PC-3 (cell line): ENCODE results near the gene PROSER2. TPM values are rescaled to one million over a fixed set of nuclear protein-coding genes. Genes with fewer than 3 reads are reported as not detected.

Experiments used
- ATAC-seq: fragments of 200-7000 bp; cut with Tn5 transposase; 2 replicates; pipeline ENCODE4 v1.9.1; 2020; ENCODE audit warnings: mild to moderate bottlenecking, moderate library complexity
- BruUV-seq: library from RNA; stranded (reverse); fragments of 400-500 nt; replicated peaks from 2 replicates; lab custom pipeline; 2021; lab: Mats Ljungman, UMichigan
- CTCF ChIA-PET: fragments of 300-600 bp; sonication (Branson Sonifier 250); formaldehyde crosslinking; loops from one replicate; lab custom pipeline; 2022; ENCODE audit warnings: antibody characterized with exemption; lab: Charles Lee
- POLR2A ChIA-PET: fragments of 300-600 bp; sonication (Branson Sonifier 250); formaldehyde crosslinking; loops from one replicate; lab custom pipeline; 2022; ENCODE audit warnings: antibody characterized with exemption; ENCODE audit not compliant: unreplicated experiment; lab: Charles Lee
- DNase-seq: peaks from one replicate; pipeline ENCODE4 v3.0.0-alpha.2; 2015
- H2AFZ ChIP-seq: fragments of 300-600 bp; sonication (generic); 2 replicates; pipeline ENCODE4 v1.6.0; 2016; ENCODE audit warnings: antibody characterized with exemption, low read length
- H3F3A ChIP-seq: fragments of 300-600 bp; sonication (generic); one replicate; pipeline ENCODE4 v1.6.0; 2017; ENCODE audit warnings: antibody characterized with exemption, low read length, control low read depth, mild to moderate bottlenecking; ENCODE audit not compliant: unreplicated experiment
- H3K27ac ChIP-seq: fragments of 300-600 bp; sonication (generic); 2 replicates; pipeline ENCODE4 v1.5.1; 2016; ENCODE audit warnings: mild to moderate bottlenecking, low read length
- H3K27me3 ChIP-seq: fragments of 300-600 bp; sonication (generic); 2 replicates; pipeline ENCODE4 v1.6.1; 2016; ENCODE audit warnings: low read length, mixed read lengths
- H3K36me3 ChIP-seq: fragments of 300-600 bp; sonication (generic); 2 replicates; pipeline ENCODE4 v1.6.1; 2016; ENCODE audit warnings: low read depth, mixed run types, low read length, mixed read lengths
- H3K4me1 ChIP-seq: fragments of 300-600 bp; sonication (generic); 2 replicates; pipeline ENCODE4 v1.5.1; 2016; ENCODE audit warnings: low read length; ENCODE audit not compliant: insufficient read depth
- H3K4me2 ChIP-seq: fragments of 300-600 bp; sonication (generic); 2 replicates; pipeline ENCODE4 v1.6.0; 2016; ENCODE audit warnings: low read length
- H3K4me3 ChIP-seq: fragments of 300-600 bp; sonication (generic); 2 replicates; pipeline ENCODE4 v1.5.1; 2016; ENCODE audit warnings: mild to moderate bottlenecking, low read length, mixed read lengths
- H3K79me2 ChIP-seq: fragments of 300-600 bp; sonication (generic); 2 replicates; pipeline ENCODE4 v1.6.1; 2017; ENCODE audit warnings: low read length, mixed read lengths
- H3K9ac ChIP-seq: fragments of 300-600 bp; sonication (generic); 2 replicates; pipeline ENCODE4 v1.6.0; 2016; ENCODE audit warnings: mild to moderate bottlenecking, low read length
- H3K9me2 ChIP-seq: fragments of 300-600 bp; sonication (generic); replicated peaks from 2 replicates; pipeline ENCODE4 v1.6.1; 2016; ENCODE audit warnings: mixed run types, low read length, mixed read lengths
- H3K9me3 ChIP-seq: fragments of 300-600 bp; sonication (generic); 2 replicates; pipeline ENCODE4 v1.6.1; 2016; ENCODE audit warnings: low read length, mixed read lengths
- H4K20me1 ChIP-seq: fragments of 300-600 bp; sonication (generic); 2 replicates; pipeline ENCODE4 v1.6.1; 2016; ENCODE audit warnings: low read length, mixed read lengths
- CTCF ChIP-seq: fragments of 300-600 bp; sonication (generic); conservative IDR thresholded peaks from 2 replicates; pipeline ENCODE4 v1.5.1; 2017; ENCODE audit warnings: antibody characterized with exemption, low read depth, mild to moderate bottlenecking, low read length
- EZH2 ChIP-seq: fragments of 300-600 bp; sonication (generic); IDR thresholded peaks from one replicate; pipeline ENCODE4 v1.6.1; 2017; ENCODE audit warnings: antibody characterized with exemption, mild to moderate bottlenecking, low read length; ENCODE audit not compliant: unreplicated experiment
- EZH2phosphoT487 ChIP-seq: fragments of 300-600 bp; sonication (generic); IDR thresholded peaks from 2 replicates; pipeline ENCODE4 v1.6.1; 2018; ENCODE audit warnings: mild to moderate bottlenecking, antibody characterized with exemption, low read length, borderline replicate concordance
- intact Hi-C: fragments of 100-400 bp; cut with micrococcal nuclease; formaldehyde crosslinking; loops from 2 replicates; pipeline ENCODE4 v1.9.0; 2023
- total RNA-seq: library from RNA; depleted of rRNA; stranded (reverse); fragments of >200 nt; gene quantifications from 2 replicates; pipeline ENCODE4 v1.2.3, GENCODE V29; 2014

Gene PROSER2
- total RNA-seq, 1 experiment from 2014 or later: 52.5 TPM

- intact Hi-C loops: no loop called here
- no peak for TF ChIP-seq CTCF
- no peak for TF ChIP-seq EZH2
- TF ChIP-seq EZH2phosphoT487: no peak
- H3K4me3 ChIP-seq: no peak overlapping the region
- H3K9me2 ChIP-seq: no peaks in the 10 kb centered on the region
- CTCF ChIA-PET: no interaction called here
- H3K9ac ChIP-seq: no peak overlapping the region
- no TSS peak for BruUV-seq
- no peaks in the 10 kb centered on the region for H4K20me1 ChIP-seq
- no peaks in the 10 kb centered on the region for H3K27me3 ChIP-seq
- no peaks in the 10 kb centered on the region for H3K9me3 ChIP-seq
- no peak overlapping the region for H3K27ac ChIP-seq
- H3K79me2 ChIP-seq: no peaks in the 10 kb centered on the region
- no peaks in the 10 kb centered on the region for H3K36me3 ChIP-seq
- ATAC-seq (no peak), DNase-seq (no peak)
- no peaks in the 10 kb centered on the region; the same call in 1 of the 2 replicates for H3K4me1 ChIP-seq
- no peaks in the 10 kb centered on the region for H3F3A ChIP-seq
- no peak overlapping the region for H3K4me2 ChIP-seq
- POLR2A ChIA-PET: no interaction called here
- no peak overlapping the region for H2AFZ ChIP-seq
Measured at GRCh38 chr10:11808808-11809207, 14.3 kb upstream of the PROSER2 start.

GRCh38 chr10:11810313-11810766, 12.8 kb upstream of the PROSER2 start:
- no TSS peak for BruUV-seq
- Histone ChIP-seq H3K4me1 (peaks cover 3% of the 10 kb centered on the region; the same call in 1 of the 2 replicates), H2AFZ (no peak overlapping the region), H3K4me3 (no peak overlapping the region), H3K9me3 (no peaks in the 10 kb centered on the region), H3K36me3 (no peaks in the 10 kb centered on the region), H3K27ac (no peak overlapping the region), H3K4me2 (no peak overlapping the region), H3K9ac (no peak overlapping the region), H3K79me2 (no peaks in the 10 kb centered on the region), H4K20me1 (no peaks in the 10 kb centered on the region), H3F3A (no peaks in the 10 kb centered on the region), H3K9me2 (no peaks in the 10 kb centered on the region), H3K27me3 (no peaks in the 10 kb centered on the region)
- peak; percentile 61 for ATAC-seq
- DNase-seq: peak; percentile 41
- intact Hi-C loops: no loop called here
- ChIA-PET CTCF (no interaction called here), POLR2A (no interaction called here)
- no peak for TF ChIP-seq EZH2
- TF ChIP-seq EZH2phosphoT487: no peak
- TF ChIP-seq CTCF: no peak

DNA sequence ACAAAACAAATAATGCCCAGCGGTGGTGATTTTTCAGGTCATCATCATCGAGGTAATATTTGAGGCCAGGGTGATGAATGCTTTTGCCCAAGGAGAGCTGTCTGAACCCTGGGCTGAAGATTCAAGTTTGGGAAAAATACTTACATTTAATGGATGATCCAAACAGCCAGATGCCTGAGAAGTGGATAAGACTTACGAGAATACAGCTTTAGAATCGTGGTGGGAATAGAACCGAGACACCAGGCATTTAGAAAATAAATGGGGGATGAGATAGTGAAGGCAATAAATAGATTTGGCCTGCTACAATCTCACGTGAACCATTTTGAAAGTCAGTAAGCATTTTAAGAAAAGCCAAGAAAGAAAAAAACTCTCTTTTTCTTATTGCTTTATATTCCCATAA, 12.2 kb upstream of the PROSER2 start:
- intact Hi-C loops: no loop called here
- CTCF ChIA-PET: no interaction called here
- H3F3A ChIP-seq: no peaks in the 10 kb centered on the region
- ATAC-seq (no peak), DNase-seq (no peak)
- no peak overlapping the region for H2AFZ ChIP-seq
- no peak overlapping the region for H3K27ac ChIP-seq
- no peaks in the 10 kb centered on the region for H4K20me1 ChIP-seq
- H3K4me1 ChIP-seq: peaks cover 3% of the 10 kb centered on the region; the same call in 1 of the 2 replicates
- POLR2A ChIA-PET: no interaction called here
- H3K36me3 ChIP-seq: no peaks in the 10 kb centered on the region
- H3K9me2 ChIP-seq: no peaks in the 10 kb centered on the region
- TF ChIP-seq EZH2 (no peak), EZH2phosphoT487 (no peak)
- no peaks in the 10 kb centered on the region for H3K9me3 ChIP-seq
- H3K79me2 ChIP-seq: no peaks in the 10 kb centered on the region
- no peak overlapping the region for H3K4me3 ChIP-seq
- no peak overlapping the region for H3K9ac ChIP-seq
- H3K27me3 ChIP-seq: no peaks in the 10 kb centered on the region
- no peak overlapping the region for H3K4me2 ChIP-seq
- no TSS peak for BruUV-seq
